Activated CD4-positive, alpha-beta T cell treated with anti-CD3 and anti-CD28 coated beads, Interleukin-2, amount 10 ng/mL, durations not matched to agents 24 days and 14 days (primary cell): ENCODE measurements around the gene KSR2. TPM values are rescaled to one million over a fixed set of nuclear protein-coding genes. Genes with fewer than 3 reads are reported as not detected.

Source experiments
- DNase-seq: peaks from one replicate; pipeline ENCODE4 v3.0.0; 2022
- H3K27ac Mint-ChIP-seq: one replicate; pipeline ENCODE4 v1.8.0; 2022; ENCODE audit warnings: mild to moderate bottlenecking, mixed read lengths
- H3K27me3 Mint-ChIP-seq: one replicate; pipeline ENCODE4 v1.8.0; 2022; ENCODE audit warnings: mixed read lengths
- H3K36me3 Mint-ChIP-seq: one replicate; pipeline ENCODE4 v1.8.0; 2022; ENCODE audit warnings: low read depth, mild to moderate bottlenecking, mixed read lengths
- H3K4me1 Mint-ChIP-seq: one replicate; pipeline ENCODE4 v1.8.0; 2021; ENCODE audit warnings: mixed read lengths
- H3K4me3 Mint-ChIP-seq: one replicate; pipeline ENCODE4 v1.8.0; 2022; ENCODE audit warnings: mild to moderate bottlenecking, moderate library complexity, mixed read lengths
- H3K9me3 Mint-ChIP-seq: one replicate; pipeline ENCODE4 v1.8.0; 2021; ENCODE audit warnings: mixed read lengths
- intact Hi-C: fragments of 100-400 bp; cut with micrococcal nuclease; formaldehyde crosslinking; loops from one replicate; pipeline ENCODE4 v1.15.1; 2023
- total RNA-seq: library from RNA; stranded (reverse); gene quantifications from 2 replicates; pipeline ENCODE4 v1.2.3, GENCODE V29; 2022

Gene KSR2
- total RNA-seq, 1 donor from 2014 or later = 0.02 TPM

GRCh38 chr12:117797202-117797601 is 171.6 kb downstream of the KSR2 start:
- H3K27ac Mint-ChIP-seq = no peak overlapping the region
- H3K4me1 Mint-ChIP-seq = no peaks in the 10 kb centered on the region
- intact Hi-C loops = no loop called here
- H3K4me3 Mint-ChIP-seq = no peak overlapping the region
- no peaks in the 10 kb centered on the region for H3K36me3 Mint-ChIP-seq
- no peaks in the 10 kb centered on the region for H3K27me3 Mint-ChIP-seq
- peaks cover 5% of the 10 kb centered on the region for H3K9me3 Mint-ChIP-seq
- DNase-seq = no peak

GRCh38 chr12:117792877-117793424 is 175.8 kb downstream of the KSR2 start:
- Mint-ChIP-seq H3K9me3 (peaks cover 5% of the 10 kb centered on the region), H3K27me3 (no peaks in the 10 kb centered on the region), H3K36me3 (no peaks in the 10 kb centered on the region), H3K4me1 (no peaks in the 10 kb centered on the region), H3K27ac (no peak overlapping the region), H3K4me3 (no peak overlapping the region)
- DNase-seq = no peak
- intact Hi-C loops = no loop called here

GRCh38 chr12:117792471-117792870 is 176.3 kb downstream of the KSR2 start:
- intact Hi-C loops = no loop called here
- H3K27ac Mint-ChIP-seq = no peak overlapping the region
- DNase-seq = no peak
- H3K36me3 Mint-ChIP-seq = no peaks in the 10 kb centered on the region
- no peak overlapping the region for H3K4me3 Mint-ChIP-seq
- H3K27me3 Mint-ChIP-seq = no peaks in the 10 kb centered on the region
- peaks cover 5% of the 10 kb centered on the region for H3K9me3 Mint-ChIP-seq
- H3K4me1 Mint-ChIP-seq = no peaks in the 10 kb centered on the region

- no peak overlapping the region for H3K4me3 Mint-ChIP-seq
- no peaks in the 10 kb centered on the region for H3K4me1 Mint-ChIP-seq
- no peak for DNase-seq
- no peaks in the 10 kb centered on the region for H3K36me3 Mint-ChIP-seq
- no peaks in the 10 kb centered on the region for H3K9me3 Mint-ChIP-seq
- no peak overlapping the region for H3K27ac Mint-ChIP-seq
- no peaks in the 10 kb centered on the region for H3K27me3 Mint-ChIP-seq
- intact Hi-C loops = no loop called here
These were observed 177.8 kb downstream of the KSR2 start for GRCh38 chr12:117790948-117791347.

GRCh38 chr12:117790198-117790597 is 178.6 kb downstream of the KSR2 start:
- Mint-ChIP-seq H3K27ac (no peak overlapping the region), H3K9me3 (no peaks in the 10 kb centered on the region), H3K36me3 (no peaks in the 10 kb centered on the region), H3K4me1 (no peaks in the 10 kb centered on the region), H3K27me3 (no peaks in the 10 kb centered on the region), H3K4me3 (no peak overlapping the region)
- intact Hi-C loops = no loop called here
- DNase-seq = no peak

- H3K27me3 Mint-ChIP-seq = no peaks in the 10 kb centered on the region
These were observed 179.4 kb downstream of the KSR2 start for GRCh38 chr12:117789195-117789912.

GRCh38 chr12:117778656-117779055 is 190.1 kb downstream of the KSR2 start:
- H3K4me3 Mint-ChIP-seq = no peak overlapping the region
- no peak for DNase-seq
- H3K27ac Mint-ChIP-seq = no peak overlapping the region
- no peaks in the 10 kb centered on the region for H3K36me3 Mint-ChIP-seq
- intact Hi-C loops = no loop called here
- no peaks in the 10 kb centered on the region for H3K9me3 Mint-ChIP-seq
- no peaks in the 10 kb centered on the region for H3K27me3 Mint-ChIP-seq
- H3K4me1 Mint-ChIP-seq = no peaks in the 10 kb centered on the region

More at GRCh38 chr12:117789195-117789912, 179.4 kb downstream of the KSR2 start:
- Mint-ChIP-seq H3K36me3 (no peaks in the 10 kb centered on the region), H3K9me3 (peaks cover 1% of the 10 kb centered on the region), H3K4me3 (no peak overlapping the region), H3K27ac (no peak overlapping the region), H3K4me1 (no peaks in the 10 kb centered on the region)
- intact Hi-C loops = no loop called here
- DNase-seq = no peak

GRCh38 chr12:117774941-117775775 is 193.6 kb downstream of the KSR2 start:
- no peaks in the 10 kb centered on the region for H3K4me1 Mint-ChIP-seq

GRCh38 chr12:117768860-117769259 is 199.9 kb downstream of the KSR2 start:
- no peaks in the 10 kb centered on the region for H3K27me3 Mint-ChIP-seq
- no peak for DNase-seq
- intact Hi-C loops = no loop called here
- no peak overlapping the region for H3K27ac Mint-ChIP-seq
- H3K9me3 Mint-ChIP-seq = peaks cover 7% of the 10 kb centered on the region
- H3K36me3 Mint-ChIP-seq = peaks cover 2% of the 10 kb centered on the region
- H3K4me1 Mint-ChIP-seq = no peaks in the 10 kb centered on the region
- no peak overlapping the region for H3K4me3 Mint-ChIP-seq

More at GRCh38 chr12:117774941-117775775, 193.6 kb downstream of the KSR2 start:
- H3K36me3 Mint-ChIP-seq = no peaks in the 10 kb centered on the region
- no peak overlapping the region for H3K4me3 Mint-ChIP-seq
- no peaks in the 10 kb centered on the region for H3K9me3 Mint-ChIP-seq
- no peak for DNase-seq
- H3K27me3 Mint-ChIP-seq = no peaks in the 10 kb centered on the region
- intact Hi-C loops = no loop called here
- H3K27ac Mint-ChIP-seq = no peak overlapping the region

GRCh38 chr12:117766008-117766407 is 202.8 kb downstream of the KSR2 start:
- intact Hi-C loops = no loop called here
- Mint-ChIP-seq H3K9me3 (peaks cover 21% of the 10 kb centered on the region), H3K27me3 (no peaks in the 10 kb centered on the region), H3K4me1 (no peaks in the 10 kb centered on the region), H3K27ac (no peak overlapping the region), H3K4me3 (no peak overlapping the region), H3K36me3 (peaks cover 2% of the 10 kb centered on the region)
- DNase-seq = no peak

- peaks cover 2% of the 10 kb centered on the region for H3K36me3 Mint-ChIP-seq
- no peaks in the 10 kb centered on the region for H3K27me3 Mint-ChIP-seq
- peaks cover 21% of the 10 kb centered on the region for H3K9me3 Mint-ChIP-seq
- no peak overlapping the region for H3K27ac Mint-ChIP-seq
- no peaks in the 10 kb centered on the region for H3K4me1 Mint-ChIP-seq
- intact Hi-C loops = no loop called here
- no peak for DNase-seq
- H3K4me3 Mint-ChIP-seq = no peak overlapping the region
These were observed 206.6 kb downstream of the KSR2 start for GRCh38 chr12:117762143-117762542.

GRCh38 chr12:117761528-117762100 is 207.2 kb downstream of the KSR2 start:
- no peak overlapping the region for H3K4me3 Mint-ChIP-seq
- H3K4me1 Mint-ChIP-seq = no peaks in the 10 kb centered on the region
- intact Hi-C loops = no loop called here
- no peak overlapping the region for H3K27ac Mint-ChIP-seq
- no peaks in the 10 kb centered on the region for H3K27me3 Mint-ChIP-seq
- no peak for DNase-seq
- H3K9me3 Mint-ChIP-seq = peaks cover 21% of the 10 kb centered on the region
- peaks cover 2% of the 10 kb centered on the region for H3K36me3 Mint-ChIP-seq

- H3K9me3 Mint-ChIP-seq = peaks cover 15% of the 10 kb centered on the region
- no peak overlapping the region for H3K4me3 Mint-ChIP-seq
- H3K4me1 Mint-ChIP-seq = no peaks in the 10 kb centered on the region
These were observed 207.8 kb downstream of the KSR2 start for GRCh38 chr12:117760990-117761389.

GRCh38 chr12:117750657-117751056 is 218.1 kb downstream of the KSR2 start:
- Mint-ChIP-seq H3K4me1 (no peaks in the 10 kb centered on the region), H3K27ac (no peak overlapping the region), H3K36me3 (no peaks in the 10 kb centered on the region), H3K27me3 (no peaks in the 10 kb centered on the region), H3K9me3 (peaks cover 5% of the 10 kb centered on the region), H3K4me3 (no peak overlapping the region)
- intact Hi-C loops = no loop called here
- no peak for DNase-seq

More at GRCh38 chr12:117760990-117761389, 207.8 kb downstream of the KSR2 start:
- H3K36me3 Mint-ChIP-seq = no peaks in the 10 kb centered on the region
- intact Hi-C loops = no loop called here
- no peaks in the 10 kb centered on the region for H3K27me3 Mint-ChIP-seq
- H3K27ac Mint-ChIP-seq = no peak overlapping the region
- no peak for DNase-seq
